ENCODE results near the gene TAF10.

DNA sequence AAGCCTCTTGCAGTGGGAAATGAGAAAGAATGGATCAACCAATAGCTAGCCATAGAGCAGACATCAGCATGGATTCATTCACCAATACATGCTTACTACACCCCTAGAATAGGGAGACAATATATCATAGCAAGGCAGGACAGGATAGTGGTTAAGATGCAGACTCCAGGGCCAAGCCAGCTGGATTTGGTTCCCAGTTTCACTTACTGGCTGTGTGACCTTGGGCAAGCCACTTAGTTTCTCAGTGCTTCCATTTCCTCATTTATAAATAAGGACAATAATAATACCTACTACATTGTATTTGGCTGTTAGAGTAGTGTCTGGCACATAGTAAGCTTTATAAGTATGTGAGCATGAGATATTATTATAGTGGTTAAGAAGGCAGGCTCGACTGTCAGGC is 36.5 kb upstream of the TAF10 start:
- TF ChIP-seq, protein P1, sequence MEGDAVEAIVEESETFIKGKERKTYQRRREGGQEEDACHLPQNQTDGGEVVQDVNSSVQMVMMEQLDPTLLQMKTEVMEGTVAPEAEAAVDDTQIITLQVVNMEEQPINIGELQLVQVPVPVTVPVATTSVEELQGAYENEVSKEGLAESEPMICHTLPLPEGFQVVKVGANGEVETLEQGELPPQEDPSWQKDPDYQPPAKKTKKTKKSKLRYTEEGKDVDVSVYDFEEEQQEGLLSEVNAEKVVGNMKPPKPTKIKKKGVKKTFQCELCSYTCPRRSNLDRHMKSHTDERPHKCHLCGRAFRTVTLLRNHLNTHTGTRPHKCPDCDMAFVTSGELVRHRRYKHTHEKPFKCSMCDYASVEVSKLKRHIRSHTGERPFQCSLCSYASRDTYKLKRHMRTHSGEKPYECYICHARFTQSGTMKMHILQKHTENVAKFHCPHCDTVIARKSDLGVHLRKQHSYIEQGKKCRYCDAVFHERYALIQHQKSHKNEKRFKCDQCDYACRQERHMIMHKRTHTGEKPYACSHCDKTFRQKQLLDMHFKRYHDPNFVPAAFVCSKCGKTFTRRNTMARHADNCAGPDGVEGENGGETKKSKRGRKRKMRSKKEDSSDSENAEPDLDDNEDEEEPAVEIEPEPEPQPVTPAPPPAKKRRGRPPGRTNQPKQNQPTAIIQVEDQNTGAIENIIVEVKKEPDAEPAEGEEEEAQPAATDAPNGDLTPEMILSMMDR (IDR thresholded peaks at IDR 0.05; ENCODE audit: low read length) = no peak
- TF ChIP-seq EZH2 (optimal IDR thresholded peaks at IDR 0.05; ENCODE audit: low read depth, low read length) (no peak), EZH2phosphoT487 (IDR thresholded peaks at IDR 0.05; ENCODE audit: low read length) (no peak)
